Fibroblast of lung (primary cell): Measurements from ENCODE around the gene CTSZ.

Experiments
- EZH2 ChIP-seq: IDR thresholded peaks from 2 replicates; pipeline ENCODE4 v1.5.1; 2012; ENCODE audit warnings: low read length, control low read depth, mild to moderate bottlenecking; ENCODE audit errors: missing control alignments
- TF ChIP-seq, protein P1 (sequence below), 2 donors: IDR thresholded peaks in 1 of 2; conservative IDR thresholded peaks in 1 of 2; 1 replicate in 1 of 2; 2 replicates in 1 of 2; pipeline ENCODE4 v1.5.1; 2011 to 2012; ENCODE audit warnings: low read length in 2 of 2, control low read depth in 1 of 2, inconsistent platforms in 1 of 2, low read depth in 1 of 2, mild to moderate bottlenecking in 1 of 2

DNA sequence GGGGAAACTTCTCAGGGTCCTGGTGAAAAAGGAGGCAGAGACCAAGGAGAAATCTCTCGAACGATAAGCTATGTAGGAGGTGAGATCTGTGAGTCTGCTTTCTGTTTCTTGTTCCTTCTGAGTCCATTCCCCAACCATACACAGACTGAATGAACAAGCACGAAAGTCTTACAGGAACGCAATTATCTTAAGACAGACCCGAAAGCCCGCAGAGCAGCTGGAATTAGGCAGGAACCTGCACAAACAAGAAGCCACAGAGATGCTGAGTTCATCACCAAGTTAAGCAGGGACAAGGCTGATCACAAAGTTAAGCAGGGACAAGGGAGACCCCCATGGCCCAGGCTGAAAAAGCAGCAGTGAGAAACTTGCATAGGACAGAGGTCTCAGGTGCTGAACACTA, 47.4 kb downstream of the CTSZ start:
- TF ChIP-seq EZH2 = no peak
- TF ChIP-seq, protein P1, sequence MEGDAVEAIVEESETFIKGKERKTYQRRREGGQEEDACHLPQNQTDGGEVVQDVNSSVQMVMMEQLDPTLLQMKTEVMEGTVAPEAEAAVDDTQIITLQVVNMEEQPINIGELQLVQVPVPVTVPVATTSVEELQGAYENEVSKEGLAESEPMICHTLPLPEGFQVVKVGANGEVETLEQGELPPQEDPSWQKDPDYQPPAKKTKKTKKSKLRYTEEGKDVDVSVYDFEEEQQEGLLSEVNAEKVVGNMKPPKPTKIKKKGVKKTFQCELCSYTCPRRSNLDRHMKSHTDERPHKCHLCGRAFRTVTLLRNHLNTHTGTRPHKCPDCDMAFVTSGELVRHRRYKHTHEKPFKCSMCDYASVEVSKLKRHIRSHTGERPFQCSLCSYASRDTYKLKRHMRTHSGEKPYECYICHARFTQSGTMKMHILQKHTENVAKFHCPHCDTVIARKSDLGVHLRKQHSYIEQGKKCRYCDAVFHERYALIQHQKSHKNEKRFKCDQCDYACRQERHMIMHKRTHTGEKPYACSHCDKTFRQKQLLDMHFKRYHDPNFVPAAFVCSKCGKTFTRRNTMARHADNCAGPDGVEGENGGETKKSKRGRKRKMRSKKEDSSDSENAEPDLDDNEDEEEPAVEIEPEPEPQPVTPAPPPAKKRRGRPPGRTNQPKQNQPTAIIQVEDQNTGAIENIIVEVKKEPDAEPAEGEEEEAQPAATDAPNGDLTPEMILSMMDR (conservative IDR thresholded peaks at IDR 0.05 in 1 of 2, IDR thresholded peaks at IDR 0.05 in 1 of 2; ENCODE audit: low read depth in 1 of 2, low read length in 2 of 2) = no peak
